PC-9 (cell line): Measurements from ENCODE around the gene ZFPM1. TPM values are rescaled to one million over a fixed set of nuclear protein-coding genes. Genes with fewer than 3 reads are reported as not detected.

Experiments used
- BruUV-seq: library from RNA; stranded (reverse); fragments of 400-500 nt; replicated peaks from 2 replicates; lab custom pipeline; 2021; lab: Mats Ljungman, UMichigan
- CTCF ChIA-PET: fragments of 300-600 bp; sonication (Branson Sonifier 250); formaldehyde crosslinking; loops from one replicate; lab custom pipeline; 2022; ENCODE audit warnings: antibody characterized with exemption; lab: Charles Lee
- POLR2A ChIA-PET: fragments of 300-600 bp; sonication (Branson Sonifier 250); formaldehyde crosslinking; loops from one replicate; lab custom pipeline; 2022; ENCODE audit warnings: antibody characterized with exemption; ENCODE audit not compliant: unreplicated experiment; lab: Charles Lee
- DNase-seq, 2 experiments: peaks; one replicate each; pipeline versions ENCODE4 v3.0.0 to v3.0.0-alpha.2; 2015 to 2022; ENCODE audit warnings: mixed read lengths in 1 of 2
- H2AFZ ChIP-seq: fragments of 200-600 bp; sonication (generic); 2 replicates; pipeline ENCODE4 v1.8.1; 2017; ENCODE audit warnings: antibody characterized with exemption
- H3F3A ChIP-seq: fragments of 200-600 bp; sonication (generic); 2 replicates; pipeline ENCODE4 v1.8.1; 2017; ENCODE audit warnings: antibody characterized with exemption, mild to moderate bottlenecking, low read depth; ENCODE audit not compliant: insufficient read depth
- H3K27ac ChIP-seq: fragments of 200-600 bp; sonication (generic); 2 replicates; pipeline ENCODE4 v1.6.1; 2016; ENCODE audit warnings: mixed run types
- H3K27me3 ChIP-seq: fragments of 200-600 bp; sonication (generic); 2 replicates; pipeline ENCODE4 v1.6.1; 2016; ENCODE audit warnings: low read depth, mixed run types; ENCODE audit not compliant: insufficient read depth
- H3K36me3 ChIP-seq: fragments of 200-600 bp; sonication (generic); 2 replicates; pipeline ENCODE4 v1.6.1; 2016; ENCODE audit warnings: low read depth, mixed run types
- H3K4me1 ChIP-seq: fragments of 200-600 bp; sonication (generic); replicated peaks from 2 replicates; pipeline ENCODE4 v1.6.1; 2016; ENCODE audit warnings: mixed run types; ENCODE audit not compliant: insufficient read depth
- H3K4me2 ChIP-seq: fragments of 200-600 bp; sonication (generic); 2 replicates; pipeline ENCODE4 v1.6.1; 2017; ENCODE audit warnings: mixed run types
- H3K4me3 ChIP-seq: fragments of 200-600 bp; sonication (generic); 2 replicates; pipeline ENCODE4 v1.6.1; 2016; ENCODE audit warnings: mixed run types
- H3K79me2 ChIP-seq: fragments of 200-600 bp; sonication (generic); 2 replicates; pipeline ENCODE4 v1.6.1; 2017; ENCODE audit warnings: low read depth, mixed run types
- H3K9me2 ChIP-seq: fragments of 200-600 bp; sonication (generic); 2 replicates; pipeline ENCODE4 v1.8.1; 2017; ENCODE audit warnings: mild to moderate bottlenecking; ENCODE audit not compliant: insufficient read depth
- H3K9me3 ChIP-seq: fragments of 200-600 bp; sonication (generic); 2 replicates; pipeline ENCODE4 v1.8.1; 2016; ENCODE audit warnings: low read depth; ENCODE audit not compliant: insufficient read depth
- H4K20me1 ChIP-seq: fragments of 200-600 bp; sonication (generic); 2 replicates; pipeline ENCODE4 v1.8.1; 2017; ENCODE audit not compliant: insufficient read depth
- CTCF ChIP-seq: fragments of 200-600 bp; sonication (generic); conservative IDR thresholded peaks from 2 replicates; pipeline ENCODE4 v1.6.1; 2017; ENCODE audit warnings: mixed run types, antibody characterized with exemption, mild to moderate bottlenecking, moderate library complexity
- EZH2 ChIP-seq: fragments of 200-600 bp; sonication (generic); IDR thresholded peaks from 2 replicates; pipeline ENCODE4 v1.8.0; 2017; ENCODE audit warnings: antibody characterized with exemption, low read depth
- intact Hi-C: fragments of 100-400 bp; cut with micrococcal nuclease; formaldehyde crosslinking; loops from one replicate; pipeline ENCODE4 v1.10.0; 2022; ENCODE audit not compliant: unreplicated experiment
- total RNA-seq: library from RNA; stranded (reverse); gene quantifications from 2 replicates; pipeline ENCODE4 v1.2.3, GENCODE V29; 2021

ZFPM1 gene
- total RNA-seq, 1 experiment from 2014 or later, result 19.7 TPM

GRCh38 chr16:88455610-88456355 is 2.7 kb downstream of the ZFPM1 start:
- Histone ChIP-seq H3K4me3 (peak overlapping the region; percentile 93), H3K27ac (no peak overlapping the region), H3F3A (peaks cover 18% of the 10 kb centered on the region; the same call in 1 of the 2 replicates), H2AFZ (peak overlapping the region; percentile 88), H4K20me1 (peaks cover 17% of the 10 kb centered on the region), H3K4me1 (peaks cover 27% of the 10 kb centered on the region), H3K79me2 (peaks cover 37% of the 10 kb centered on the region), H3K9me3 (no peaks in the 10 kb centered on the region), H3K27me3 (no peaks in the 10 kb centered on the region), H3K4me2 (peak overlapping the region; percentile 95), H3K36me3 (no peaks in the 10 kb centered on the region), H3K9me2 (no peaks in the 10 kb centered on the region)
- intact Hi-C loops, result loop anchor here (10.0 kb wide), 3 partner anchors 229 to 719 kb away; partner anchors contain the start of genes CDH15 and SNAI3
- no TSS peak for BruUV-seq
- POLR2A ChIA-PET, result no interaction called here
- DNase-seq, result peak; percentile 56 to 65
- CTCF ChIA-PET, result interaction anchor here (0.6 kb wide), 1 partner anchor 9 kb away, joined by 7 read pairs; no protein-coding TSS in a partner anchor
- TF ChIP-seq EZH2 (no peak), CTCF (no peak)

GRCh38 chr16:88456356-88457292 is 3.5 kb downstream of the ZFPM1 start:
- ChIA-PET CTCF (interaction anchor here (0.6 kb wide), 1 partner anchor 8 kb away, joined by 7 read pairs; no protein-coding TSS in a partner anchor), POLR2A (no interaction called here)
- peaks cover 27% of the 10 kb centered on the region for H3K4me1 ChIP-seq
- peaks cover 17% of the 10 kb centered on the region for H4K20me1 ChIP-seq
- TF ChIP-seq EZH2 (no peak), CTCF (no peak)
- H3K4me2 ChIP-seq, result peak overlapping the region; percentile 95
- DNase-seq, result no peak
- intact Hi-C loops, result loop anchor here (10.0 kb wide), 3 partner anchors 228 to 718 kb away; partner anchors contain the start of genes CDH15 and SNAI3
- H2AFZ ChIP-seq, result peak overlapping the region; percentile 88; the same call in 1 of the 2 replicates
- peaks cover 18% of the 10 kb centered on the region; the same call in 1 of the 2 replicates for H3F3A ChIP-seq
- H3K27me3 ChIP-seq, result no peaks in the 10 kb centered on the region
- BruUV-seq, result no TSS peak
- H3K27ac ChIP-seq, result no peak overlapping the region
- H3K79me2 ChIP-seq, result peaks cover 37% of the 10 kb centered on the region
- H3K9me3 ChIP-seq, result no peaks in the 10 kb centered on the region
- no peaks in the 10 kb centered on the region for H3K9me2 ChIP-seq
- peak overlapping the region; percentile 93 for H3K4me3 ChIP-seq
- no peaks in the 10 kb centered on the region for H3K36me3 ChIP-seq
